Right cardiac atrium (tissue), 5 donors: ENCODE measurements around the gene KLHL13. TPM values are rescaled to one million over a fixed set of nuclear protein-coding genes. Genes with fewer than 3 reads are reported as not detected.
"Not testable (repeated sequence)": the region's sequence is repeated elsewhere in the genome, so short reads cannot be mapped to it uniquely, and the experiment has no call there.

Source experiments
- ATAC-seq, 2 donors: fragments of 200-7000 bp; cut with Tn5 transposase; one replicate each; pipeline versions ENCODE4 v1.8.0 to v1.9.1; 2020; ENCODE audit warnings: moderate library complexity in 2 of 2, mild to moderate bottlenecking in 1 of 2
- DNase-seq, 3 donors: peaks; one replicate each; pipeline ENCODE4 v3.0.0-alpha.2; 2020
- H3K27ac ChIP-seq: one replicate; pipeline ENCODE4 v1.5.1; 2013; ENCODE audit warnings: mild to moderate bottlenecking, low read length, control low read depth, moderate library complexity
- H3K27me3 ChIP-seq: one replicate; pipeline ENCODE4 v1.6.1; 2013; ENCODE audit not compliant: control insufficient read depth, insufficient read depth
- H3K4me1 ChIP-seq: one replicate; pipeline ENCODE4 v1.6.1; 2013; ENCODE audit warnings: low read length; ENCODE audit not compliant: control insufficient read depth, insufficient read depth
- H3K4me3 ChIP-seq: one replicate; pipeline ENCODE4 v1.5.1; 2013; ENCODE audit warnings: low read length, control low read depth
- H3K9me3 ChIP-seq: one replicate; pipeline ENCODE4 v1.6.1; 2013; ENCODE audit warnings: low read length; ENCODE audit not compliant: control insufficient read depth
- WGBS: extraction: QIAGEN DNeasy Blood & Tissue Kit; methylation state at CpG from one replicate; pipeline ENCODE4 v1.1.7; 2013; 5-methylcytosine and 5-hydroxymethylcytosine counted together
- intact Hi-C, 4 donors: fragments of 100-400 bp; cut with DNase I; formaldehyde crosslinking; loops; one replicate each; pipeline versions ENCODE4 v1.11.0 to v1.14.0; 2022 to 2023
- polyA plus RNA-seq: library from polyadenylated mRNA; stranded (reverse); fragments of 200-250 nt; gene quantifications from one replicate; pipeline ENCODE4 v1.2.3, GENCODE V29; 2013
- total RNA-seq, 4 donors: library from RNA; stranded (reverse); fragmentation: NEBNext Ultra II Directional; extraction: Animal tissue kit (Norgen Biotek cat#: 25700); gene quantifications; one replicate each; pipeline ENCODE4 v1.2.1, GENCODE V29; 2021
- donor health status: healthy with polysubstance abuse.
- donor health status: DM: no; HTN: yes; CAD: no.
- donor health status: DM: no; HTN: no; CAD: no.
- donor health status: DM: no; HTN: yes; CAD: no; lungs with severe emphysema.
- donor health status: DM: yes; HTN: yes; CAD: no.

The KLHL13 gene
- total and polyA plus RNA-seq, 5 donors: 4.0 to 13.1 (median 6.5) TPM

DNA sequence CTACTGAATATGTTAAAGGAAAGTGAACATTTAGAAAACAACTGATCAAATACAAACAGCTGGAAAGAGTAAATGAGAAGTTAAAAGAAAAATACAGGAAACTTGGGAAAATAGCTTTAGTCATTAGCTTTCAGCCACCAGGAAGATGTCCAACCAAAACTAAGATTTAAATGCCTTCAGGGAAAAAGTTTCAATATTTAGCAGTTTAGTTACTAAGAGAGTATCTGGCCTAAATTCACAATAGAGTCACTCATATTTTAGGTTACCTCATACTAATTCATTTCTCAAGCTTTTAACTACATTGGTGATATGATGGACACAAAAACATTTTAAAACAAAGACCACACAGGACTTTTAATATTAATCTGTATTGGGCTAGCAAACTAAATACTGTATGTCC, 13.1 kb upstream of the KLHL13 start:
- H3K4me3 ChIP-seq: no peak overlapping the region
- intact Hi-C loops: no loop called here
- no peak for ATAC-seq

DNA sequence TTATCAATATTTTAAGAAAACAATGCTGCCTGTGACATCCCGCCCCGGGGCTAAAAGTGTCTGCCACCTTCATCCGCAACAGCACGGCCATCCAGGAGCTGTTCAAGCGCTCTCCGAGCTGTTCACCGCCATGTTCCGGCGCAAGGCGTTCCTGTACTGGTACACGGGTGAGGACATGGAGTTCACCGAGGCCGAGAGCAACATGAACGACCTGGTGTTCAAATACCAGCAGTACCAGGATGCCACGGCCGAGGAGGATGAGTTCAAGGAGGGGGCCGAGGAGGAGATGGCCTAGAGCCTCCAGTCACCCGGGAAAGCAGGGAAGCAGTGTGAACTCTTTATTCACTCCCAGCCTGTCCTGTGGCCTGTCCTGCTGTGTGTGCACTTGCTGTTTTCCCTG, 12.1 kb upstream of the KLHL13 start:
- Histone ChIP-seq H3K27me3 (no peaks in the 10 kb centered on the region), H3K4me3 (no peak overlapping the region), H3K27ac (no peak overlapping the region), H3K4me1 (no peaks in the 10 kb centered on the region), H3K9me3 (no peaks in the 10 kb centered on the region)
- intact Hi-C loops: no loop called here
- 89% methylated on average over 18 of the region's 18 CpGs for WGBS
- DNase-seq (no peak), ATAC-seq (no peak)

More for the DNA sequence above, 13.1 kb upstream of the KLHL13 start:
- Histone ChIP-seq H3K27ac (no peak overlapping the region), H3K4me1 (no peaks in the 10 kb centered on the region), H3K27me3 (no peaks in the 10 kb centered on the region), H3K9me3 (no peaks in the 10 kb centered on the region)
- no peak for DNase-seq

DNA sequence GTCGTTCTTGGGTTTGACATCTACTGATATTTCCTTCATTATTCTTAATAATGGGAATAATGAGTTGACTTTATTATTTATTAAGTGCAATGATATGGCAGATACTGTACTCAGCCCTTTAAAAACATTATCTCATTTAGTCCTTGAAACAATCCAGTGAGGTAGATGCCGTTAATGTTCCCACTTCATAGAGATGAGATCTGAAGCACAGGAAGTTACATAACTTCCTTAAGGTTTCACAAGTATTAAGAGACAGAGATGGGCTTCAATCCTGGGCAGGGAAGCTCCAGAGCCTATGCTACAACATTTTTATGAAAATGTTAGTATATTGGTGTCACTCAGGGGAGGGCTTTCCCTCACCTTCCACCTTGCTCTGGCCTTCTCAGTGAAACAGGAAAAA, 9.7 kb upstream of the KLHL13 start:
- intact Hi-C loops: no loop called here
- H3K9me3 ChIP-seq: no peaks in the 10 kb centered on the region
- no peak for ATAC-seq
- no peak overlapping the region for H3K4me3 ChIP-seq
- no peaks in the 10 kb centered on the region for H3K4me1 ChIP-seq
- H3K27me3 ChIP-seq: no peaks in the 10 kb centered on the region
- H3K27ac ChIP-seq: no peak overlapping the region
- WGBS: 56% methylated on average over 2 of the region's 2 CpGs
- DNase-seq: no peak

DNA sequence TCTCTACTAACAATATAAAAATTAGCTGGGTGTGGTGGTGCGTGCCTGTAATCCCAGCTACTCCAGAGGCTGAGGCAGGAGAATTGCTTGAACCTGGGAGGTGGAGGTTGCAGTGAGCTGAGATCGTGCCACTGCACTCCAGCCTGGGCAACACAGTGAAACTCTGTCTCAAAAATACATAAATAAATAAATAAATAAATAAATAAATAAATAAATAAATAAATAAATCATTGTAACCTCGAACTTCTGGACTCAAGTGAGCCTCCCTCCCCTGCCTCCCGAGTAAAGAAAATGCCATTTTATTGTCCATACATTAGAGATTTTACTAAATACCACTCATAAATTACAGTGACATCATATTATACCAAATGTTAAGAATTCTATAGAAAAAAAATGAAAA, 7.6 kb upstream of the KLHL13 start:
- intact Hi-C loops, H3K4me3 ChIP-seq, H3K27me3 ChIP-seq, ATAC-seq, DNase-seq, H3K4me1 ChIP-seq, H3K27ac ChIP-seq, H3K9me3 ChIP-seq: not testable (repeated sequence)
- WGBS: 94% methylated on average over 4 of the region's 4 CpGs

DNA sequence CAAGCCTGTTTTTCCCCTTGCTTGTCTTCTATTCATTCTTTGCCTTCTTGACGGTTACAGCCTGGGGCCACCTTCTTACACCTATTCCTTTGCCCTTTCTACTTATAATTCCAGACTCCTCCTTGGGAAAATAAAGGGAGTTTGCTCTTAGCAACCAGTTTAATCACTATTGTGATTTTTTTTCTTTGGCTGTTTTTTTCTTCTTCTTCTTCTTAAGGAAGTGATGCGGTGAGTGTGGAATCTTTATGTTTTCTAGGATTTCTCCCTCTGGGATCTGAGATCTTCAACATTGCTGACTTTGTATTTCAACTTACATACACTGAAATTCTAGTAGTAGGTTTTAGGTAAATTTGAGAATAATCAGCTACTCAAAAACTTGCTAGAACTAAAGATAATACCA, 1.1 kb upstream of the KLHL13 start:
- Histone ChIP-seq H3K4me1 (no peaks in the 10 kb centered on the region), H3K27ac (no peak overlapping the region), H3K4me3 (no peak overlapping the region), H3K9me3 (no peaks in the 10 kb centered on the region), H3K27me3 (no peaks in the 10 kb centered on the region)
- DNase-seq (no peak), ATAC-seq (no peak)
- intact Hi-C loops: no loop called here
- 72% methylated on average over 2 of the region's 2 CpGs for WGBS

DNA sequence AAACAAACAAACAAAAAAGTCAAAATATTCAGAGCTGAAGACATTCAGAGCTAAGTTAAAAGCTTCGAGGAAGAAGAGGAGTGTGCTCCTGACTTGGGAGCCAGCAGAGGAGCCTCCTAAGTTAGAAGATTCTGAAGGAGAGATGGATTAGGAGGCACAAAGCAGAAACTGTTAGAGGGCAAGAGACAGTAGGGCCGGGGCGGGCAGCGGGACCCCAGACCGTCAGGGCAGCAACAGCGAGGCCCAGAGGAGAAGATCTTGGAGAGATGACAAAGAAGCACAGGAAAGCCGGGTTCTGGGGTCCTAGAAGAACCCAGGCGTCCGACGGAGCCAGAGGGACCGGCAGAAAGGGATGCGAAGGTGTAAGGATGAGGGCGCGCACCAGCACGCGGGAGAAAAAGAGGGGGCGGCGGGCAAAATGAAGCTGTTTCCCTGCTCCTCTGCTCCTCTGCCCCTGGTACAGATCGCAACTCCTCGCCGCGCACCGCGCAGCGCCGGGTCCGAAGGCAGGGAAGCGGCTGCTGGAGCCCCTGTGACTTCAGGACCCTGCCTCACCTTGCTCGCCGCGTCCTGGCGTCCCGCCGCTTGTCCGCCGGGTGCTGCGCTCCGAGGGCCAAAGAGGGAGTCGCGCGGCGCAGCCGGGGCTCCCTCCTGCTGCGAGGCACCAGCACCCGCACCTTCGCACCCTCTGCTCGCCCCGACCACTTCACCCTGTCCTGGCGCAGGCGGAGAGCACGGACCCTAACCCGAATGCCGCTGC, 477 bp downstream of the KLHL13 start:
- Histone ChIP-seq H3K4me3 (peak overlapping the region; percentile 43), H3K27ac (peak overlapping the region; percentile 1), H3K4me1 (no peaks in the 10 kb centered on the region), H3K27me3 (no peaks in the 10 kb centered on the region), H3K9me3 (no peaks in the 10 kb centered on the region)
- intact Hi-C loops: no loop called here
- ATAC-seq (peak; percentile 79 to 81), DNase-seq (peak in 2 of 3 donors; percentile 41 to 74)
- WGBS: under 1% methylated on average over 53 of the region's 53 CpGs

DNA sequence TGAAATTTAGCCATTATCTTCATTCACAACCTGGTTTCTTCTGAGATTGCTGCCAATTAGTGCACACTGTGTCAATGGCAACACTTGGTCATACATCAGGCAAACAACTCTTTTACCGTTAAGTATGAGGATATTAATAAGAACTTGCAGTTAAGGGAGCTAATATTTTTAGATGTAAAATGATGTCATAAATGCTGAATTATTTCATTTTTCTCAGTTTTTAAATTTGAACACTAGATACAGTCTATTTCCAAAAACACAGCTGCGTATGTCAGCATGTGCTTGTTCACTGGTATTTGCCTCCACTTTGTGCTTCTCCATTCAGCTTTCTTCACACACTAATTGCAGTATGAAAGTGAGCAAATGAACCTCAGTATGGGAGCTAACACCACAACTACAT, 1.6 kb downstream of the KLHL13 start:
- 37% methylated on average over 2 of the region's 2 CpGs for WGBS

DNA sequence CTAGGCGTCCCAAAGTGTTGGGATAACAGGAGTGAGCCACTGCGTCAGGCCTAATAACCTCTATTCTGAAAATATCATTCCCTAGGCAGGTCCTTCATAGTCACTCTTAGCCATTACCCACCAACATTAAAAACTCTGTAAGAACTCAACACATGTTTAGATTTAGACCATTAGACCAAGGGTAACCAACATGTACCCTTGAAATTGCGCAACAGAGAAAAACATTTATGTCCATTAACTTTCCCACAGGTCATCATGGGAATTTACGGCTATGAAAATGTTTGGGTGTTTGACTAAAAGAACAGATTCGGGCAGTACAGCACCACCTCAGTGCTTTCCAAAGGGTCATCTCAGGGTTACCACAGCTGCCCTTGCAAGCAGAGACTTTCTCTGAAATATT, 7.5 kb downstream of the KLHL13 start:
- Histone ChIP-seq H3K4me3 (no peak overlapping the region), H3K27me3 (no peaks in the 10 kb centered on the region), H3K27ac (no peak overlapping the region), H3K9me3 (no peaks in the 10 kb centered on the region), H3K4me1 (no peaks in the 10 kb centered on the region)
- WGBS: 97% methylated on average over 5 of the region's 5 CpGs
- intact Hi-C loops: no loop called here
- DNase-seq: no peak
- no peak for ATAC-seq

More for the DNA sequence above, 1.6 kb downstream of the KLHL13 start:
- H3K9me3 ChIP-seq: no peaks in the 10 kb centered on the region
- ATAC-seq: no peak
- H3K27me3 ChIP-seq: no peaks in the 10 kb centered on the region
- no peak overlapping the region for H3K4me3 ChIP-seq
- H3K4me1 ChIP-seq: no peaks in the 10 kb centered on the region
- DNase-seq: no peak
- intact Hi-C loops: no loop called here
- H3K27ac ChIP-seq: peak overlapping the region; percentile 27

DNA sequence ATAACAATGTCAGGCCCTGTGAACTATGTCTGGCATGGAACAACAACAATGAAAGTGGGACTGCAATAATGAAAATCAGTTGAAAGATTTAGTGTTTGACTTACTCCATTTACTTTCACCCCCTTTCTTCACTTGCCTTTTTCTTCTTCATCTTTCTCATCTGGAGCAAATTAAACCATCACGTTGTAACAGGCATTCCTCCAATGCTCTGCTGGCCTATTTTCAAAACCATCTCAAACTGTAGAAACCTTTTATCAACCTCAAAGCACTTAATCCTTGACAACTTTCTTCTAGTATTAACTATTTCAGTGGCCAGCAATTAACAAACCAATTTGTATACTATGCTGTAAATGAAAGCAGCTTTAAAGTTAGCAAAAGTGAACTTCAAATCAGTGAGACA, 8.3 kb downstream of the KLHL13 start:
- no peak for DNase-seq
- WGBS: 32% methylated on average over 1 of the region's 1 CpG
- H3K4me3 ChIP-seq: no peak overlapping the region
- no peak for ATAC-seq
- H3K27ac ChIP-seq: no peak overlapping the region
- no peaks in the 10 kb centered on the region for H3K4me1 ChIP-seq
- H3K27me3 ChIP-seq: no peaks in the 10 kb centered on the region
- intact Hi-C loops: no loop called here
- no peaks in the 10 kb centered on the region for H3K9me3 ChIP-seq

DNA sequence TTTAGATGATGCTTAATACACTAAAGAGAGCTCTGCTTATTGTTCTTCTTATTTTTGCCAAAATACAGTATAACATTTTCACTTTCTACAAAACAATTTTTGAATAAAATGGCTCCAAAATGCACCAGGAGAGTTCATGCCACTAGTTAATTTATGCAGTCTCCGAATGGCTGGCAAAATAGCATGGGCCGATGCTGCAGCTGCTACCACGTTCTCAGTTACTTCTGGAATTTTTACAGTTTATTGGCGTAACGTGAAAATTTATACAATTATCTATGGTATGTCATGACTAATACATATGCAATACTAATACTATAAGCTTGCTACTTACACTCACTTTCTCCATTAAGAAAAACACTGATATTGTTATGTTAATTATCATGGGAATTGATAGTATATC, 16.5 kb downstream of the KLHL13 start:
- no peaks in the 10 kb centered on the region for H3K9me3 ChIP-seq
- WGBS: 78% methylated on average over 5 of the region's 5 CpGs

DNA sequence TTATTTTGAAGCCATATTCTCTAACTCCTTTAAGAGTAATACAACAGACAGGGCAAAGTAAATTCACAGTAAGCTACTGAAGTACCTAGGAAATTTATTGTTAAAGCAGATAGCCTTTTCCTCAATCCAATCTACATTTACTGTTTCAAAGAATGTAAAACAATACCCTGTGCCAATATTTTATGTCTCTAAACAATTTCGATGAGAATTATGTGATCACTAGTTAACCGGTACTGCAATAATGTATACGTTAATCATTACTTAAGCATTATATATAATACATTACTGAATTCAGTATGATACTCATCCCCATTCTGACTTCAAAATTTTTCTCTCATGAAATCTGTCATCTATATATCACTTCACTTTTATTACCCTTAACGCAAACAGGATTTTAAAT, 28.5 kb downstream of the KLHL13 start:
- WGBS: 95% methylated on average over 4 of the region's 4 CpGs
- Histone ChIP-seq H3K27ac (no peak overlapping the region), H3K4me3 (no peak overlapping the region), H3K9me3 (no peaks in the 10 kb centered on the region), H3K4me1 (no peaks in the 10 kb centered on the region), H3K27me3 (no peaks in the 10 kb centered on the region)
- no peak for DNase-seq
- intact Hi-C loops: no loop called here
- no peak for ATAC-seq

More for the DNA sequence above, 16.5 kb downstream of the KLHL13 start:
- intact Hi-C loops: no loop called here
- H3K27ac ChIP-seq: no peak overlapping the region
- H3K4me3 ChIP-seq: no peak overlapping the region
- ATAC-seq: no peak
- no peak for DNase-seq
- no peaks in the 10 kb centered on the region for H3K4me1 ChIP-seq
- H3K27me3 ChIP-seq: no peaks in the 10 kb centered on the region

DNA sequence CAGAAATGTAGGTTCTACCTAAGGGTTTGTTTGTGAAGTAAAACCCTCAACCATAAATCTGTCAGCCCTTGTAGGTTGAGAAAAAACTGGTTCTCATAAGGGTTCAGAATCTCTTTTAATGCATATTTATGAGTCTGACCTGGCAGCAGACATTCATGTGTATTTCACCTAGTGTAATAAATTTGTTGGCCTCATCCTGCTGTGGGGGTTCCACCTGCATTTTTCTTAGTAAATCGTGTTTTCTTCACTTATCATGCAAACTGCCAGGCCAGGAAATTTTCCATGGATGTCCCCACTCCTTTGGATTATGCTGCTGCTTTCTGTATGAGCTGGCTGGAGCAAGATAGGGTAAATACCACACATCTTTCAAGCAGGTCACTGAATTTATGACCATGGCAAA, 42.4 kb downstream of the KLHL13 start:
- no peak for ATAC-seq
- WGBS: 39% methylated on average over 1 of the region's 1 CpG
- no peak for DNase-seq
- no peak overlapping the region for H3K27ac ChIP-seq
- H3K9me3 ChIP-seq: no peaks in the 10 kb centered on the region
- H3K4me1 ChIP-seq: no peaks in the 10 kb centered on the region
- no peak overlapping the region for H3K4me3 ChIP-seq
- H3K27me3 ChIP-seq: no peaks in the 10 kb centered on the region
- intact Hi-C loops: no loop called here
